ENCODE data around the gene EFNA5. TPM values are rescaled to one million over a fixed set of nuclear protein-coding genes. Genes with fewer than 3 reads are reported as not detected.

The EFNA5 gene
- total and polyA plus RNA-seq, 8 donors, result 0.29 to 187 (median 3.1) TPM

GRCh38 chr5:107476783-107477182, 194.0 kb downstream of the EFNA5 start:
- peaks cover 9 to 33% (median 14%) of the 10 kb centered on the region in 4 donors for H3K4me1 ChIP-seq
- WGBS, 5 donors, result 4 to 31% (median 19%) methylated on average over 1 of the region's 1 CpG
- H3K4me3 ChIP-seq, result no peak overlapping the region
- H3K9me3 ChIP-seq, result no peaks in the 10 kb centered on the region
- intact Hi-C loops (cut with DNase I; ENCODE audit: low total_unique reads), result no loop called here
- DNase-seq, result peak; percentile 50 to 76
- no peaks in the 10 kb centered on the region for H3K36me3 ChIP-seq
- H3K27ac ChIP-seq, result peak overlapping the region; percentile 46 to 77 (median 62)
- peak in 2 of 3 donors; percentile 34 to 36 for TF ChIP-seq POLR2AphosphoS5 (IDR thresholded peaks at IDR 0.05)
- TF ChIP-seq EP300 (IDR thresholded peaks at IDR 0.05), result no peak
- TF ChIP-seq POLR2A (IDR thresholded peaks at IDR 0.05), result no peak
- TF ChIP-seq, protein P1, sequence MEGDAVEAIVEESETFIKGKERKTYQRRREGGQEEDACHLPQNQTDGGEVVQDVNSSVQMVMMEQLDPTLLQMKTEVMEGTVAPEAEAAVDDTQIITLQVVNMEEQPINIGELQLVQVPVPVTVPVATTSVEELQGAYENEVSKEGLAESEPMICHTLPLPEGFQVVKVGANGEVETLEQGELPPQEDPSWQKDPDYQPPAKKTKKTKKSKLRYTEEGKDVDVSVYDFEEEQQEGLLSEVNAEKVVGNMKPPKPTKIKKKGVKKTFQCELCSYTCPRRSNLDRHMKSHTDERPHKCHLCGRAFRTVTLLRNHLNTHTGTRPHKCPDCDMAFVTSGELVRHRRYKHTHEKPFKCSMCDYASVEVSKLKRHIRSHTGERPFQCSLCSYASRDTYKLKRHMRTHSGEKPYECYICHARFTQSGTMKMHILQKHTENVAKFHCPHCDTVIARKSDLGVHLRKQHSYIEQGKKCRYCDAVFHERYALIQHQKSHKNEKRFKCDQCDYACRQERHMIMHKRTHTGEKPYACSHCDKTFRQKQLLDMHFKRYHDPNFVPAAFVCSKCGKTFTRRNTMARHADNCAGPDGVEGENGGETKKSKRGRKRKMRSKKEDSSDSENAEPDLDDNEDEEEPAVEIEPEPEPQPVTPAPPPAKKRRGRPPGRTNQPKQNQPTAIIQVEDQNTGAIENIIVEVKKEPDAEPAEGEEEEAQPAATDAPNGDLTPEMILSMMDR (IDR thresholded peaks at IDR 0.05), result no peak
- H3K27me3 ChIP-seq, result no peaks in the 10 kb centered on the region

- intact Hi-C loops (cut with DNase I; ENCODE audit: low total_unique reads), result no loop called here
- TF ChIP-seq POLR2A (IDR thresholded peaks at IDR 0.05), result no peak
- peak in 2 of 3 donors; percentile 61 to 82 for TF ChIP-seq POLR2AphosphoS5 (IDR thresholded peaks at IDR 0.05)
- 16 to 49% (median 40%) methylated on average over 4 of the region's 4 CpGs for WGBS, 5 donors
Observed at GRCh38 chr5:107474716-107475489, 195.8 kb downstream of the EFNA5 start.

DNA sequence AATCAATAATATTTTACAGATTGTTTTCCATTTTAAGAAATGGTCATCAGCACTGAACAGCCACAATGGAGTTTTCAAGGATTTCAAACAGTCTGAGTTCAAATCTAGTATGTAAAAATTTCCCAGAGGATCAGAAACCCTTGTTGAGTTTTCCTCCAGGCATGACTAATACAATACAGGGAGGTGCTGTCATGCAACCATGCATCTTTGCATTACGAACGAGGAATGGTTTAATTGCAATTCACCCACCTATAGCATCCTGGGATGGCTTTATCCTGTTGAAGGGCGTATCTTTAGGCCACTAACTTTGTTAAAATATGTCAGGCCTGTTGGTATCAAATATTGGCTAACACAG, 196.4 kb downstream of the EFNA5 start:
- no peak for DNase-seq
- Histone ChIP-seq H3K4me1 (peaks cover 9 to 42% (median 15%) of the 10 kb centered on the region in 4 donors), H3K27me3 (no peaks in the 10 kb centered on the region), H3K27ac (peak overlapping the region; percentile 66 to 77 (median 72)), H3K9me3 (no peaks in the 10 kb centered on the region), H3K4me3 (no peak overlapping the region), H3K36me3 (no peaks in the 10 kb centered on the region)
- no peak for TF ChIP-seq POLR2A (IDR thresholded peaks at IDR 0.05)
- TF ChIP-seq EP300 (IDR thresholded peaks at IDR 0.05), result no peak
- no peak for TF ChIP-seq POLR2AphosphoS5 (IDR thresholded peaks at IDR 0.05)
- TF ChIP-seq, protein P1 (IDR thresholded peaks at IDR 0.05), result no peak
- 75 to 89% (median 83%) methylated on average over 3 of the region's 3 CpGs for WGBS, 5 donors
- intact Hi-C loops (cut with DNase I; ENCODE audit: low total_unique reads), result no loop called here

More at GRCh38 chr5:107474716-107475489, 195.8 kb downstream of the EFNA5 start:
- H3K36me3 ChIP-seq, result no peaks in the 10 kb centered on the region
- H3K27me3 ChIP-seq, result no peaks in the 10 kb centered on the region
- peaks cover 9 to 36% (median 14%) of the 10 kb centered on the region in 4 donors for H3K4me1 ChIP-seq
- peak in 1 of 2 donors; percentile 76 for DNase-seq
- no peak overlapping the region for H3K4me3 ChIP-seq
- H3K27ac ChIP-seq, result peak overlapping the region; percentile 66 to 77 (median 71)
- H3K9me3 ChIP-seq, result no peaks in the 10 kb centered on the region

DNA sequence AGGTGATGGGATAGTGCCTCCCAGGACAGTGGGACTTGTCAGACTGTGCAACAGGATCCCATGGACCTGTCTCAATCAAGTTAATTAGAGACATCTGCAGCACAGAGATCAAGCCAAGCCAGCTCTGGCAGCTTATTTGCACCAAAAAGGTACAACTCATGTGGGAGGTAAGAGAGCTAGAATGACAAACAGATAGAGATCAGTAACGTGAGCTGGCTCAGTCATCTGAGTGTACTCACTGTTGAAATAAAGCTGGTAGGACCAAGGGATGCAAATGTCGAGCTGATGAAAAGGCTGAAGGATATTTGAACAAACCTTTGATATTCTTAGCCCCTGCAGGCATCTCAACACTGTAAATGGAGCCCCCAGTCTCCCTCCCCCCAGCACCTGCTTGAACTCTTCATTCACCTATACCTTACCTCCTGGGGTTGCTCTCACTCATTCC, 198.1 kb downstream of the EFNA5 start:
- no peak overlapping the region for H3K4me3 ChIP-seq
- H3K36me3 ChIP-seq, result no peaks in the 10 kb centered on the region
- intact Hi-C loops (cut with DNase I; ENCODE audit: low total_unique reads), result no loop called here
- no peaks in the 10 kb centered on the region for H3K9me3 ChIP-seq
- WGBS, 5 donors, result 22 to 58% (median 35%) methylated on average over 2 of the region's 2 CpGs
- H3K27me3 ChIP-seq, result no peaks in the 10 kb centered on the region
- no peak for DNase-seq
- H3K27ac ChIP-seq, result peak overlapping the region in 1 of 5 donors; percentile 77
- H3K4me1 ChIP-seq, result peaks cover 13 to 59% (median 21%) of the 10 kb centered on the region in 4 donors
- TF ChIP-seq, protein P1 (IDR thresholded peaks at IDR 0.05), result no peak
- TF ChIP-seq EP300 (IDR thresholded peaks at IDR 0.05) (no peak), POLR2AphosphoS5 (IDR thresholded peaks at IDR 0.05) (no peak), POLR2A (IDR thresholded peaks at IDR 0.05) (no peak)

DNA sequence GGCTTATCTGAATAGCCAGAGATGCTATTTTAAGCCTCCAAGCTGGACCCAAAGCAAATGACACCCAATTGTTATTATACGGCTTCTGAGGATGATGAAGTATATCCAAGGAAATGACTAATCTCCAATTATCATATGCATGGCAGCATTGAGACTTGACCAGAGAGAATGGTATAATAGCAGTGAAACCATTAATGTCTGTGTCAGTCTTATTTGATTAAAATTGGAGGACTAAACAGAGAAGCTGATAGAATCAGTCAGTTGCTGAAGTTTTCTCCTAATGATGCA, 200.5 kb downstream of the EFNA5 start:
- intact Hi-C loops (cut with DNase I; ENCODE audit: low total_unique reads), result no loop called here
- DNase-seq, result no peak
- Histone ChIP-seq H3K36me3 (no peaks in the 10 kb centered on the region), H3K9me3 (no peaks in the 10 kb centered on the region), H3K4me3 (no peak overlapping the region), H3K27me3 (no peaks in the 10 kb centered on the region), H3K27ac (peak overlapping the region in 3 of 5 donors; percentile 67 to 77 (median 75)), H3K4me1 (peaks cover 10 to 45% (median 17%) of the 10 kb centered on the region in 4 donors)
- TF ChIP-seq POLR2AphosphoS5 (IDR thresholded peaks at IDR 0.05) (no peak), POLR2A (IDR thresholded peaks at IDR 0.05) (no peak), EP300 (IDR thresholded peaks at IDR 0.05) (no peak)
- TF ChIP-seq, protein P1 (IDR thresholded peaks at IDR 0.05), result no peak
- 34 to 54% (median 45%) methylated on average over 1 of the region's 1 CpG for WGBS, 5 donors
